Measurements from ENCODE around the gene ERRFI1. TPM values are rescaled to one million over a fixed set of nuclear protein-coding genes. Genes with fewer than 3 reads are reported as not detected.
A peak's percentile ranks its signal among the peaks of the same experiment; 100 is the strongest.

Gene ERRFI1
- total RNA-seq, 2 experiments from 2014 or later = 1.6 to 2.2 TPM

GRCh38 chr1:8031176-8031785 is 5.2 kb upstream of the ERRFI1 start:
- peak; percentile 5 for DNase-seq
- CTCF ChIA-PET = interaction anchor here (0.7 to 4.4 kb wide), 20 partner anchors 9 to 319 kb away, joined by 3 to 37 read pairs (median 4); no protein-coding TSS in a partner anchor
- intact Hi-C loops (cut with micrococcal nuclease) = no loop called here
- Mint-ChIP-seq H3K27ac (no peak overlapping the region), H3K27me3 (peaks cover 17% of the 10 kb centered on the region), H3K36me3 (ENCODE audit: low read depth) (no peaks in the 10 kb centered on the region), H3K4me1 (ENCODE audit: low read depth) (peaks cover 4% of the 10 kb centered on the region), H3K9me3 (no peaks in the 10 kb centered on the region), H3K4me3 (no peak overlapping the region)
- no peak for ATAC-seq
- POLR2A ChIA-PET = no interaction called here
- peak; percentile 90 for TF ChIP-seq CTCF (IDR thresholded peaks at IDR 0.05)

GRCh38 chr1:8028571-8028910 is 2.4 kb upstream of the ERRFI1 start:
- no peak overlapping the region for H3K4me3 Mint-ChIP-seq
- ATAC-seq = no peak
- POLR2A ChIA-PET = interaction anchor here (0.7 kb wide), 1 partner anchor 11 kb away, joined by 3 read pairs; no protein-coding TSS in a partner anchor

GRCh38 chr1:8027748-8028570 is 1.9 kb upstream of the ERRFI1 start:
- no peak overlapping the region for H3K4me3 Mint-ChIP-seq
- POLR2A ChIA-PET = interaction anchor here (0.7 kb wide), 1 partner anchor 12 kb away, joined by 3 read pairs; no protein-coding TSS in a partner anchor
- H3K27ac Mint-ChIP-seq = no peak overlapping the region
- H3K9me3 Mint-ChIP-seq = no peaks in the 10 kb centered on the region
- H3K4me1 Mint-ChIP-seq (ENCODE audit: low read depth) = peaks cover 9% of the 10 kb centered on the region
- CTCF ChIA-PET = interaction anchor here (0.9 to 2.6 kb wide), 3 partner anchors 8 to 286 kb away, joined by 3 to 17 read pairs (median 3); no protein-coding TSS in a partner anchor
- DNase-seq (no peak), ATAC-seq (no peak)
- no peaks in the 10 kb centered on the region for H3K36me3 Mint-ChIP-seq (ENCODE audit: low read depth)
- peaks cover 32% of the 10 kb centered on the region for H3K27me3 Mint-ChIP-seq
- no peak for TF ChIP-seq CTCF (IDR thresholded peaks at IDR 0.05)
- intact Hi-C loops (cut with micrococcal nuclease) = loop anchor here (5.0 kb wide), 1 partner anchor 289 kb away; the partner anchor contains the start of gene SLC45A1

More at GRCh38 chr1:8028571-8028910, 2.4 kb upstream of the ERRFI1 start:
- H3K36me3 Mint-ChIP-seq (ENCODE audit: low read depth) = no peaks in the 10 kb centered on the region
- H3K27me3 Mint-ChIP-seq = peaks cover 30% of the 10 kb centered on the region
- TF ChIP-seq CTCF (IDR thresholded peaks at IDR 0.05) = no peak
- intact Hi-C loops (cut with micrococcal nuclease) = loop anchor here (5.0 kb wide), 1 partner anchor 289 kb away; the partner anchor contains the start of gene SLC45A1
- CTCF ChIA-PET = interaction anchor here (0.9 to 2.6 kb wide), 3 partner anchors 9 to 286 kb away, joined by 3 to 17 read pairs (median 3); no protein-coding TSS in a partner anchor
- H3K4me1 Mint-ChIP-seq (ENCODE audit: low read depth) = peaks cover 9% of the 10 kb centered on the region
- H3K9me3 Mint-ChIP-seq = no peaks in the 10 kb centered on the region
- H3K27ac Mint-ChIP-seq = no peak overlapping the region
- DNase-seq = no peak

GRCh38 chr1:8026976-8027747 is 1.1 kb upstream of the ERRFI1 start:
- ChIA-PET CTCF (interaction anchor here (2.6 kb wide), 1 partner anchor 12 kb away, joined by 17 read pairs; no protein-coding TSS in a partner anchor), POLR2A (no interaction called here)
- Mint-ChIP-seq H3K4me3 (peak overlapping the region; percentile 46), H3K36me3 (ENCODE audit: low read depth) (no peaks in the 10 kb centered on the region), H3K4me1 (ENCODE audit: low read depth) (peaks cover 9% of the 10 kb centered on the region), H3K9me3 (no peaks in the 10 kb centered on the region), H3K27me3 (peaks cover 32% of the 10 kb centered on the region), H3K27ac (no peak overlapping the region)
- intact Hi-C loops (cut with micrococcal nuclease) = loop anchor here (5.0 kb wide), 1 partner anchor 290 kb away; the partner anchor contains the start of gene SLC45A1
- no peak for ATAC-seq
- DNase-seq = no peak
- no peak for TF ChIP-seq CTCF (IDR thresholded peaks at IDR 0.05)
